ENCODE data around the gene HSPBP1.

The HSPBP1 gene

DNA sequence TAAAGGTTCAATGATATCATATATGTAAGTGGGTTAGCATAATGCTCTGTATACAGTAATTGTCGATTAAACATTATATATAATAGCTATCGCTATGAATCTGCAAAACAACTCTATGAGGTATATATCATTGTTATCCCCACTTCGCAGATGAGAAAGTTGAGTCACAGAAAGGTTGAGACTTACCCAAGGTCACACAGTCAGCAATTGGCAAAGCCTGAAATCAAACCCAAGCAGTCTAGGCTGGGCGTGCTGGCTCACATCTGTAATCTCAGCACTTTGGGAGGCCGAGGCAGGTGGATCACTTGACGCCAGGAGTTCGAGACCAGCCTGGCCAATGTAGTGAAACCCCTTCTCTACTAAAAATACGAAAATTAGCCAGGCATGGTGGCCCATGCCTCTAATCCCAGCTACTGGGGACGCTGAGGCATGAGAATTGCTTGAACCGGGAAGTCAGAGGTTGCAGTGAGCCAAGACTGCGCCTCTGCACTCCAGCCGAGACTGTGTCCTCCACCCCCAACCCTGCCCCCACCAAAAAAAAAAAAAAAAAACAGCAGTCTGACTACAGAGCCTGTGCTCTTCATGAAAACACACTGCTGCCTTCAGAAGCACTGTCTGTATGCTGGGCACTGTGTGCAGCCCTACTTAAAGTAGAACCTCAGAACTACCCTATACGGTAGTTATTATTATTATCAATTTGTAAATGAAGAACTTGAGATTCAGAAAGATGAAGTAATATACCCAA lies 1.3 kb downstream of the HSPBP1 start:
- ATAC-seq (replicated peaks; ENCODE audit: extremely low read depth, poor library complexity, severe bottlenecking) = no peak
- peak overlapping the region; percentile 100 for H3K27ac Mint-ChIP-seq (ENCODE audit: low read depth)
- H3K4me1 Mint-ChIP-seq = peaks cover 53% of the 10 kb centered on the region
- H3K9me3 Mint-ChIP-seq = no peaks in the 10 kb centered on the region
- peak overlapping the region; percentile 99 for H3K4me3 Mint-ChIP-seq
- peaks cover 23% of the 10 kb centered on the region for H3K36me3 Mint-ChIP-seq (ENCODE audit: insufficient read depth)
- no peaks in the 10 kb centered on the region for H3K27me3 Mint-ChIP-seq
- no peak for DNase-seq (ENCODE audit: low spot score in 2 of 2)

DNA sequence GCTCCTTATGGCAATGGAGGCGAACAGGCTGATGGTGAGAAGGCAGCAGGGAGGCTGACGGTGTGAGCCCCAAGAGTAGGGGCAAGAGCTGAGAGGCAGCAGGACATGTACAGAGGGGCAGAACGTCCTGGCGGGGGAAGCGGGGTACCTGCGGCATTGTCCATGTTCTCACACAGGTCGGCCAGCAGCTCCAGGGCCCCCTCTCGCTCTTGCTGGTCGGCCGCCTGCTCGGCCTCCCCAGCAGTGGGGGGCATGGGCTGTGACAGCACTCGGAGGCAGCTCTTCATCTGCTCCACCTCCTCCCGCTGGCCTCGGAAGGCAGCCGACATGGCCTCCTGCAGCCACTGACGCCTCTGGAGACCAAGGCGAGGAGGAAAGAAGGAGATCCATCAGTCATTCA lies 2.4 kb downstream of the HSPBP1 start:
- Mint-ChIP-seq H3K4me1 (peaks cover 43% of the 10 kb centered on the region), H3K9me3 (no peaks in the 10 kb centered on the region), H3K36me3 (ENCODE audit: insufficient read depth) (peaks cover 25% of the 10 kb centered on the region), H3K4me3 (peak overlapping the region; percentile 68), H3K27ac (ENCODE audit: low read depth) (peak overlapping the region; percentile 91), H3K27me3 (no peaks in the 10 kb centered on the region)
- no peak for DNase-seq (ENCODE audit: low spot score in 2 of 2)
- no peak for ATAC-seq (replicated peaks; ENCODE audit: extremely low read depth, poor library complexity, severe bottlenecking)

DNA sequence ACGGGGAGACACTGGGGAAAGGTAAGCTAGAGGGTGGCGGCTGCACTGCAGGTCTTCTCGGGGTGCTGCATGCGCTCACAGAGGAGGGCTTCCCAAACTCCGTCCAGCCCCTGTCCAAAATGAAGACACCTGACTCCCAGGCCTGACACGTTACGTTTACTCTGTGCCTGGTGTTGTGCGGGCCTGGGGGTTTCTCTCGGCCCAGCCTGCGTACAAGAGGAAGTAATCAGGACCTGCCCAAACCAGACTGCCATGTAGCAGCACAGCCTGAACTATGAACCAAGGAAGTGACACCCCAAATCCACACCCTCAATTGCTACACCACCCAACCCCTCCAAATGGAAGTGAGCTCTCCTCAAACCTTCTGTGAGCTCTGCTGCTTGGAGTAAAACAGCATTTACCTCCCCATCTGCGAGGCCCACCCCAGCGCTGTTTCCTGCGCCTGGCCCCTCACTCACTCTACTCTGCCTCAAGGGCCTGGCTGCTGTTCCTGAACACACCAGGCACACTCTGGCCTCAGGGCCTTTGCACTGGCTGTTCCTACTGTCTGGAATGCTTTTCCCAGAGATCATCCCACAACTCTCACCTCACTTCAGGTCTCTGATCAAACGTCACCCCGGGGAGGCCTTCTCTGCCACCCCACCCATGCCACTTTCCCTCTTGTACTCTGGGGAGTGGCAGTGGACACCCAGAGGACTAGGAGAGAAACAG lies 3.0 kb downstream of the HSPBP1 start:
- H3K4me3 Mint-ChIP-seq = peak overlapping the region; percentile 68
- DNase-seq (ENCODE audit: low spot score in 2 of 2) (no peak), ATAC-seq (replicated peaks; ENCODE audit: extremely low read depth, poor library complexity, severe bottlenecking) (peak; percentile 56)
- peak overlapping the region; percentile 91 for H3K27ac Mint-ChIP-seq (ENCODE audit: low read depth)
- peaks cover 43% of the 10 kb centered on the region for H3K4me1 Mint-ChIP-seq
- H3K27me3 Mint-ChIP-seq = no peaks in the 10 kb centered on the region
- peaks cover 28% of the 10 kb centered on the region for H3K36me3 Mint-ChIP-seq (ENCODE audit: insufficient read depth)
- H3K9me3 Mint-ChIP-seq = no peaks in the 10 kb centered on the region

DNA sequence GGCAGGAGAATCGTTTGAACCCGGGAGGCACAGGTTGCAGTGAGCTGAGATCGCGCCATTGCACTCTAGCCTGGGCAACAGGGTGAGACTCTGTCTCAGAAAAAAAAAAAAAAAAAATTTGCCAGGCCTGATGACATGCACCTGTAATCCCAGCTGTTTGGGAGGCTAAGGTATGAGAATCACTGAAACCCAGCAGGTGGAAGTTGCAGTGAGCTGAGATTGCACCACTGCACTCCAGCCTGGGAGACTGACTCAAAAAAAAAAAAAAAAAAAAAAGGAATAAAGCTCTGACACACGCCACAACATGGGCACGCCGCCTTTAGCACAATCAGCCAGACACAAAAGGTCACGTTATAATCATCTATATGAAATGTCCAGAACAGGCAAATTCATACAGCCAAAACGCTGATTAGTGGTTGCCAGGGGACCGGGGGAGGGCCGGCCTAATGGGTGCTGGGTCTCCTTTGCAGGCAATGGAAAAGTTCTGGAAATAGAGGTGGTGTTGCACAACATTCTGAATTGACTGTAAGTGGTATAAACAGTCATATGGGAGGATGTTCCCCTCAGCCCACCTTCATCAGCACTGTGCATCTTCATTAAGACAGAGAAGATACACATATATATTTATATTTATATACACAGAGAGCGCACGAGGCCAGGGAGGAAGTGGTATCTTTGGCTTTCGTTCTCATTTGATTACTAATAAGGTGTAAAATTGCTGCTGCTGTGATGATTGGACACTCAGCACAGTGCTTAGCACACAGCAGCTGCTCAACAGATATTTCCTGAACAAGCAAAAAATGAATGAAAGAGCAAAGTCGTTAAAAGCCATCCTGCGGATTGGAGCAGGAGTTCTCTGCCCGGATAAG lies 3.8 kb downstream of the HSPBP1 start:
- H3K36me3 Mint-ChIP-seq (ENCODE audit: insufficient read depth) = peaks cover 33% of the 10 kb centered on the region
- peak overlapping the region; percentile 68 for H3K4me3 Mint-ChIP-seq
- peaks cover 38% of the 10 kb centered on the region for H3K4me1 Mint-ChIP-seq
- peak; percentile 74 for ATAC-seq (replicated peaks; ENCODE audit: extremely low read depth, poor library complexity, severe bottlenecking)
- H3K9me3 Mint-ChIP-seq = no peaks in the 10 kb centered on the region
- H3K27ac Mint-ChIP-seq (ENCODE audit: low read depth) = peak overlapping the region; percentile 91
- H3K27me3 Mint-ChIP-seq = no peaks in the 10 kb centered on the region
- DNase-seq (ENCODE audit: low spot score in 2 of 2) = peak in 1 of 2 donors; percentile 42

DNA sequence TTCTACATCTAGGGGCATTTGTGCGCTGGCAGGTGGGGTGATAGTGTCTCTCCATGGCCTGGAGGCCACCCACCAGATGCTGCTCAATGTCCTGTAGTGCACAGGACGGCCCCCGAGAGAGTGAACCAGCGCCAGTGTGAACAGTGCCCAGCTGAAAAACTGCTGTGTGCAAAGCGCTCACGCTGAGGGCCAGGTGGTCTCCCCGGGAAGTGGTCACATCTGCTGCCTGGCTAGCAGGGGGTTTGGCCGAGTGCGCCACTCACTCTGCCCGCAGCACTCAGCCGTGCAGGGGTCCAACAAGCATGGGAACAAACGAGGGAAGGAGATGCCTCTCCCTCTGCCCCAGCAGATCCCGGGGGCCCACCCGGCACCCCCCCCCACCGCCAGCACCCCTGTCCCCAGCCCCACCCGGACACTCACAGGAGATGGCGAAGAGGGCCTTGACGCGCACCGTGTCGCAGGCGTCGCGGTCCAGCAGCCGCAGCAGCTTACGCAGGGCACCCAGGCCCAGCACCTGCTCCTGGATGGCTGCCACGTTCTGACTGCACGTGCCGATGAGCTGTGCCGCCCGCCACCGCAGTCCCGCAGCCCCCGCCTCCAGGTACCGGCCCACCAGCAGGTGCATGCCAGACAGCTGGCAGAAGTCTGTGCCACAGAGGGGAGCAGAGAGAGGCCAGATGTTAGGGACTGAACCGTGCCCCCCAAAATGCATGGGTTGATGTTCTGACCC lies 5.8 kb downstream of the HSPBP1 start:
- H3K36me3 Mint-ChIP-seq (ENCODE audit: insufficient read depth) = peaks cover 24% of the 10 kb centered on the region
- DNase-seq (ENCODE audit: low spot score in 2 of 2) (no peak), ATAC-seq (replicated peaks; ENCODE audit: extremely low read depth, poor library complexity, severe bottlenecking) (no peak)
- no peak overlapping the region for H3K4me3 Mint-ChIP-seq
- no peaks in the 10 kb centered on the region for H3K27me3 Mint-ChIP-seq
- H3K9me3 Mint-ChIP-seq = no peaks in the 10 kb centered on the region
- H3K4me1 Mint-ChIP-seq = peaks cover 19% of the 10 kb centered on the region
- peak overlapping the region; percentile 67 for H3K27ac Mint-ChIP-seq (ENCODE audit: low read depth)

DNA sequence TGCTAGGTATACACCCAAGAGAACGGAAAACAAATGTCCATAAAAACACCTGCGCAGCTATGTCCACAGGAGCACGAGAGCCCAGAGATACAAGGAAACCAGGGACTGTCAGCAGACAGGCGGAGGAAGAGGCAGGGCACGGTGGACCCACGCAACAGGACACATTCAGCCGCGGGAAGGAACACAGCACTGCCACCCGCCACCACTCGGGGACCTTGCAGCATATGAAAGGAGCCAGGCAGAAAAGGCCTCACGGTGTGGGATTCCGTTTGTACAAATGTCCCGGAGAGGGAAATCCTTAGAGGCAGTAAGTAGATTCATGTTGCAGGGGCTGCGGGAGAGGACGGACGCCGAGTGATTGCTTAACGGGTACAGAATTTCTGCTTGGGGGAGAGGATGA lies 7.8 kb downstream of the HSPBP1 start:
- H3K4me3 Mint-ChIP-seq = no peak overlapping the region
- no peak for DNase-seq (ENCODE audit: low spot score in 2 of 2)

DNA sequence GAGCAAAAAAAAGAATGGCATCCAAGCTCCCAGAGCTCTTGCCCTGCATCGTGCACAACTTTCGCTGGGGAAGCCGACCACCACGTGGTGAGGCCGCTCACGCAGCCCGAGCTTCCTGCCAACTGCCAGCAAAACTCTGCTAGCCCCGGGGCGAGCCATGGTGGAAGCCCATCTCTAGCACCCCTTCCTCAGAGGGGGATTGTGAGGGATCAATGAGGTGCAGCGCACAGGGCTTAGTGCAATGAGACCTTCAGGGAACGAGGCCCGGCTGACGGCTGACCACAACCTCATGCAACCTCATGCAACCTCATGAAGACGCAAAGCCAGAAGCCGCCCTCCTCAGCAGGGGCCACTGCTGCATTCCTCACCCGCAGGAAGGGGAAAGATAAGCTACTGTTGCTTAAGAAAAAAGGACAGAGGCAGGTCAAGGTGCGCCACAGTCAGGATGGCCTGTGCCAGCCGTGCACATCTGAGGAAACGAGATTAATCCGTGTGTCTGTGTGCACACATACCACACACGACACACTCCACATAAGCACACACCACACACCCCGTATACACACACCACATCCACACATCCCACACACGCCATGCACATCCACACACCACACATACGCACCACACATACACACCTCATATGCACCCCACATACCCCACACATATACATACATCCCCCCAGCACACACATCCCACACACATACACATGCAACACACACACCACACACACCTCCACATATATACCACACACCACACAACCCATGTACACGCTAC lies 9.6 kb downstream of the HSPBP1 start:
- Mint-ChIP-seq H3K4me3 (no peak overlapping the region), H3K27ac (ENCODE audit: low read depth) (no peak overlapping the region), H3K27me3 (no peaks in the 10 kb centered on the region), H3K36me3 (ENCODE audit: insufficient read depth) (peaks cover 27% of the 10 kb centered on the region), H3K4me1 (peaks cover 8% of the 10 kb centered on the region), H3K9me3 (peaks cover 6% of the 10 kb centered on the region)
- no peak for DNase-seq (ENCODE audit: low spot score in 2 of 2)
- no peak for ATAC-seq (replicated peaks; ENCODE audit: extremely low read depth, poor library complexity, severe bottlenecking)

More for the DNA sequence above, 7.8 kb downstream of the HSPBP1 start:
- peak overlapping the region; percentile 32 for H3K27ac Mint-ChIP-seq (ENCODE audit: low read depth)
- no peaks in the 10 kb centered on the region for H3K9me3 Mint-ChIP-seq
- H3K4me1 Mint-ChIP-seq = peaks cover 12% of the 10 kb centered on the region
- ATAC-seq (replicated peaks; ENCODE audit: extremely low read depth, poor library complexity, severe bottlenecking) = no peak
- H3K27me3 Mint-ChIP-seq = no peaks in the 10 kb centered on the region
- peaks cover 23% of the 10 kb centered on the region for H3K36me3 Mint-ChIP-seq (ENCODE audit: insufficient read depth)

DNA sequence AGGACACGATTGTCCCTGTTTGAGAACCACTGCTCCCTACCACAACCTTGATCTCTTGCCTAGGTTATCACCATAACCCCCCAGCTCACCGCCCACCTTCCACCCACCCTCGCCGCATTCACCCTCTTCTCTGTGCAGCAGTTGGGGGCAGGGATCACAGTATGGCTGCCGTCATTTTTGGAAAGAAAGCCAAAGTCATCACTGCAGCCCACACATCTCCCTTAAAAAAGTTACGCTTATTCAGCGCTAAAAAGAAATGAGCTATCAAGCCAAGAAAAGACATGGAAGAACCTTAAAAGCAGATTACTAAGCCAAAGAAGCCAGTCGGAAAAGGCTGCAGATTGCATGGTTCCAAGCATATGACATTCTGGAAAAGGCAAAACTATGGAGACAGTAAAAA lies 10.6 kb downstream of the HSPBP1 start:
- DNase-seq (ENCODE audit: low spot score in 2 of 2) (no peak), ATAC-seq (replicated peaks; ENCODE audit: extremely low read depth, poor library complexity, severe bottlenecking) (no peak)
- Mint-ChIP-seq H3K4me1 (peaks cover 8% of the 10 kb centered on the region), H3K4me3 (no peak overlapping the region), H3K36me3 (ENCODE audit: insufficient read depth) (peaks cover 25% of the 10 kb centered on the region), H3K27ac (ENCODE audit: low read depth) (no peak overlapping the region), H3K27me3 (no peaks in the 10 kb centered on the region), H3K9me3 (peaks cover 6% of the 10 kb centered on the region)

DNA sequence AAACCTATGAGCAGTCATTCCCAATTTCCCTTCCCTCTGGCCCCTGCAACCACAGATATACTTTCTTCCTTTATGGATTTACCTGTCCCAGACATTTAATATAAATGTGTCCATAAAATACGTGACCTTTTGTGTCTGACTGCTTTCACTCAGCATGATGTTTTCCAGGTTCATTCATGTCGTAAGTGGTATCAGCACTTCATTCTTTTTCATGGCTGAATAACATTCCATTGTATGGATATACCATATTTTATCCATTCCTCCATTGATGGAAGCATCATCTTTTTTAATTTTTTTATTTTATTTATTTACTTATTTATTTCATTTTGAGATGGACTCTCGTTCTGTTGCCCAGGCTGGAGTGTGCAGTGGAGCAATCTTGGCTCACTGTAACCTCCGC lies 13.1 kb downstream of the HSPBP1 start:
- Mint-ChIP-seq H3K27me3 (no peaks in the 10 kb centered on the region), H3K9me3 (peaks cover 6% of the 10 kb centered on the region), H3K27ac (ENCODE audit: low read depth) (peak overlapping the region; percentile 32), H3K36me3 (ENCODE audit: insufficient read depth) (peaks cover 16% of the 10 kb centered on the region), H3K4me3 (peak overlapping the region; percentile 0), H3K4me1 (peaks cover 8% of the 10 kb centered on the region)
- ATAC-seq (replicated peaks; ENCODE audit: extremely low read depth, poor library complexity, severe bottlenecking) = no peak
- no peak for DNase-seq (ENCODE audit: low spot score in 2 of 2)

DNA sequence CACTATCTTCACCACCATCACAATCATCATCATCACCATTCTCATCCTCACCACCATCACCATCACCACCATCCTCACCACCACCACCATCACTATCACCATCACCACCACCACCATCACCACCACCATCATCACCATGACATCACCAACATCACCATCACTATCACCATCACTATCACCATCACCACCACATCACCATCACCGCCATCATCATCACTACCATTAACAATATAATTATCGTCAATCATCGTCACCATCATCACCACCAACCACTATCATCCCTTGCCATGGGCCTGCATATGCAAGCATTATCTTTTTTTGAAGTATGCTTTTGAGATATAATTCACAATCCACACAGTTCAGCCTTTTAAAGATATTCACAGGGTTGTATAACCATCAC lies 13.5 kb downstream of the HSPBP1 start:
- ATAC-seq (replicated peaks; ENCODE audit: extremely low read depth, poor library complexity, severe bottlenecking) = no peak
- Mint-ChIP-seq H3K27me3 (no peaks in the 10 kb centered on the region), H3K4me3 (peak overlapping the region; percentile 0), H3K4me1 (peaks cover 8% of the 10 kb centered on the region), H3K27ac (ENCODE audit: low read depth) (peak overlapping the region; percentile 32), H3K9me3 (peaks cover 6% of the 10 kb centered on the region), H3K36me3 (ENCODE audit: insufficient read depth) (peaks cover 13% of the 10 kb centered on the region)
- DNase-seq (ENCODE audit: low spot score in 2 of 2) = no peak

DNA sequence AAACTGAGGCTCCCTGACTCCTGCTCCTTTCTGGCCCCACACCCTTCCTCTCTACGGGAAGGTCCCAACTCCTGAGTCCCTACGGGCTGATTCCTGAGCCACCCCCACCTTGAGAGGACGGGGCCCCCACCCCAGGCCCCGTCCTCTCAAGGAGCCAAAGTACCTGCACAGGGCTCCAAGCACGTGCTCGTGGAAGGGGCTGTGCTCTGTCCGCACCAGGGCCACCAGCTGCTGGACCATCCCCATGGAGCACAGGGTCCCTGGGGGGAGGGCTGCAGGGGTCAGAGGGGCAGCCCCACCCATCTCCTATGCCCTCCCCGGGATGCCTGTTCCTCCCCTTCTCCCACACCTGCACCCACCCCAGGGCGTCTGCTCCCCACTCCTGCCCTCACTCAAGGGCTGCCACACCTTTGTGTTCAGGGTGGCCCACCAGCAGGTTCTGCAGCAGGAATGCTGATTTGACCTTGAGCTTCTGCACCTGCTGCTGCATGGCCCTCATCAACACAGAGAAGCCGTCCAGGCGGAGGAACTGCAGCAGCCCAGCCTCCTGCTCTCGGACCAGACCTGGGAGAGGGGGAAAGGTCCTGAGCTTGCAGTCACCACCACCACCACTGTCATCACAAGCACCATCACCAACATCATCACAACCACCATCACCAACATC lies 14.1 kb downstream of the HSPBP1 start:
- Mint-ChIP-seq H3K27ac (ENCODE audit: low read depth) (peak overlapping the region; percentile 32), H3K9me3 (peaks cover 6% of the 10 kb centered on the region), H3K4me1 (peaks cover 8% of the 10 kb centered on the region), H3K27me3 (no peaks in the 10 kb centered on the region), H3K36me3 (ENCODE audit: insufficient read depth) (peaks cover 11% of the 10 kb centered on the region), H3K4me3 (peak overlapping the region; percentile 0)
- ATAC-seq (replicated peaks; ENCODE audit: extremely low read depth, poor library complexity, severe bottlenecking) = no peak
- no peak for DNase-seq (ENCODE audit: low spot score in 2 of 2)

Measured in central memory CD8-positive, alpha-beta T cell (primary cell).